ENCODE measurements around the gene ADAMTSL5. TPM values are rescaled to one million over a fixed set of nuclear protein-coding genes. Genes with fewer than 3 reads are reported as not detected.
"Not testable (repeated sequence)": the region's sequence is repeated elsewhere in the genome, so short reads cannot be mapped to it uniquely, and the experiment has no call there.

ADAMTSL5 gene
- total RNA-seq, 1 donor from 2014 or later = 0.83 TPM

DNA sequence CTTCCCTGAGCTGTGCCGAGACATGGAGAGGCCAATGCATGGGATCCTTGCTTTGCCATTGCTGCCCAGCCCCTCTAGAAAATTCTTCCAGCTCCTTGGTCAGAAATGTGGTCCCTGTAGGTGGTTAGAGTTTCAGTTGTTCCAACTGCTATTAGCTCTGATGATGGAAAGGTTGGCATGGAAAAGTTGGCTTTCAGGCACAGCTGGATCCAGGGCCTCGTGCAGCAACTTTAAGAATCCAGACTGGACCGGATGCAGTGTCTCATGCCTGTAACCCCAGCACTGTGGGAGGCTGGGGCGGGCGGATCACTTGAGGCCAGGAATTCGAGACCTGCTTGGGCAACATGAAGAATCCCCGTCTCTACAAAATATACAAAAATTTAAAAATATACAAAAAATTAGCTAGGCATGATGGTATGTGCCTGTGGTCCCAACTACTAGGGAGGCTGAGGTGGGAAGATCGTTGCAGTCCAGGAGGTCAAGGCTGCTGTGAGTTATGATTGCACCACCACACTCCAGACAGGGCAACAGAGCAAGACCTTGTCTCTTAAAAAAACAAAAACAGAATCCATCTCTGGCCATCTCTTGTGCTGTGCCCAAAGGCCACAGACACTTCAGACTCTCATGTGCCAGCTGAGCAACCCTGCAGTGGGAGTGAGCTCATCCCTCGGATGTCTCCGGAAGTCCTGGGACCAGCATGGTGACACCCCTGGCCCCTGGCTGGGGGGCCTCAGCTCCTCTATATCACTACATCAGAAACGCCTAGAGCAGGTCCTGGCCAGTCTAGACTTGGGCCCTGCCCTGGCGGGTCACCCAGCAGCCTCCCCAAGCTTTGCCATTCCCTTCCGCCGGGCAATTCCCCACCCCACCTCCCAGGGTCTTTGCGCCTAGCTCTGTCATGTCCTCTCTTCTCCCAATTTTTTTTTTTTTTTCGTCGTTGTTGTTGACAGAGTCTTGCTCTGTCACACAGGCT, 38.5 kb upstream of the ADAMTSL5 start:
- Mint-ChIP-seq H3K36me3 (ENCODE audit: unreplicated experiment) (no peaks in the 10 kb centered on the region), H3K9me3 (ENCODE audit: unreplicated experiment) (peaks cover 8% of the 10 kb centered on the region), H3K4me3 (ENCODE audit: unreplicated experiment) (no peak overlapping the region), H3K4me1 (ENCODE audit: low read depth, unreplicated experiment) (no peaks in the 10 kb centered on the region), H3K27ac (ENCODE audit: unreplicated experiment) (no peak overlapping the region), H3K27me3 (ENCODE audit: unreplicated experiment) (peaks cover 2% of the 10 kb centered on the region)
- TF ChIP-seq, protein P1, sequence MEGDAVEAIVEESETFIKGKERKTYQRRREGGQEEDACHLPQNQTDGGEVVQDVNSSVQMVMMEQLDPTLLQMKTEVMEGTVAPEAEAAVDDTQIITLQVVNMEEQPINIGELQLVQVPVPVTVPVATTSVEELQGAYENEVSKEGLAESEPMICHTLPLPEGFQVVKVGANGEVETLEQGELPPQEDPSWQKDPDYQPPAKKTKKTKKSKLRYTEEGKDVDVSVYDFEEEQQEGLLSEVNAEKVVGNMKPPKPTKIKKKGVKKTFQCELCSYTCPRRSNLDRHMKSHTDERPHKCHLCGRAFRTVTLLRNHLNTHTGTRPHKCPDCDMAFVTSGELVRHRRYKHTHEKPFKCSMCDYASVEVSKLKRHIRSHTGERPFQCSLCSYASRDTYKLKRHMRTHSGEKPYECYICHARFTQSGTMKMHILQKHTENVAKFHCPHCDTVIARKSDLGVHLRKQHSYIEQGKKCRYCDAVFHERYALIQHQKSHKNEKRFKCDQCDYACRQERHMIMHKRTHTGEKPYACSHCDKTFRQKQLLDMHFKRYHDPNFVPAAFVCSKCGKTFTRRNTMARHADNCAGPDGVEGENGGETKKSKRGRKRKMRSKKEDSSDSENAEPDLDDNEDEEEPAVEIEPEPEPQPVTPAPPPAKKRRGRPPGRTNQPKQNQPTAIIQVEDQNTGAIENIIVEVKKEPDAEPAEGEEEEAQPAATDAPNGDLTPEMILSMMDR (IDR thresholded peaks at IDR 0.05; ENCODE audit: partially characterized antibody, unreplicated experiment) = no peak
- DNase-seq = no peak

DNA sequence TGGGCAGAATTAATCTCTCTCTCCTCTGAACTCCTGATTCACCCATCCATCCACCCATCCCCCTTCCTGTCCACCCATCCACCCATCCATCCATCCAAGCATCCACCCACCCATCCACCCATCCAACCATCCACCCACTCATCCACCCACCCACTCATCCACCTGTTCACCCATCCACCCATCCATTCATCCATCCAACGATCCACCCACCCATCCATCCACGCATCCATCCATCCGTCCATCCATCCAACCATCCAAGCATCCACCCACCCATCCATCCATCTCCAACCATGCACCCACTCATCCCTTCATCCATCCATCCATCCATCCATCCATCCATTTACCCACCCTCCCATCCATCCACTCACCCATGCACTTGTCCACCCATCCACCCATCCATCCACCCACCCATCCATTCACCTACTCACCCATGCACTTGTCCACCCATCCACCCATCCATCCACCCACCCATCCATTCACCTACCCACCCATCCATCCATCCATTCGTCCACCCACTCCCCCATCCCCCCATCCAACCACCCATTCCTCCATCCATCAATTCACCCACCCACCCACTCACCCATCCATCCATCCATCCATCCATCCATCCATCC, 36.6 kb upstream of the ADAMTSL5 start:
- TF ChIP-seq, protein P1 (IDR thresholded peaks at IDR 0.05; ENCODE audit: partially characterized antibody, unreplicated experiment) = no peak

DNA sequence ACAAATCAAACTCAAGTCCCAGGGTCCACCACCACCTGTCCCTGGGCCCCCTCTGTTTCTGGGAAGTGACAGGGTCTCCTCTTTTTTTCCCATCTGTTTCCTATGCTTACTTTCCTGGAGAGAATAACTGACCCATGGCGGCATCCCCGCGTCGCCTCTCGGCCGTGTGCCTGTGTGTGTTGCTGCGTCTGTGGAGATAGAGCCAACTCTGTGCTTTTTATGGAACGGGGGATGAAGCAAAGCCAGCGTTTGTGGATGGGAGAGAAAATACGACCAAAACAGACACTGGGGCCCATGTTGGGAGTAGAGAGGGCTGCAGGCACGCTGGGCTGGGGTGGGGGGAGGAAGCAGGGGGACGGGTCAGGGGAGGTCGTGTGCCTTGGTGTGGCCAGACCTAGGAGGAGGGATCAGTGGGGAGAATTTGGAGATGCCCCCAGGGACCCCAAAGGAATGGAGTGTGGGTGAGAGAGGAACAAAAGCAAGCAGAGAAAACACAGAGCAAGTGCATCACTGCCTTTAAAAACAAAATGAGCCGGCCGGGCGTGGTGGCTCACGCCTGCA, 27.6 kb upstream of the ADAMTSL5 start:
- TF ChIP-seq, protein P1 (IDR thresholded peaks at IDR 0.05; ENCODE audit: partially characterized antibody, unreplicated experiment) = no peak
- Mint-ChIP-seq H3K9me3 (ENCODE audit: unreplicated experiment) (no peaks in the 10 kb centered on the region), H3K4me1 (ENCODE audit: low read depth, unreplicated experiment) (peaks cover 2% of the 10 kb centered on the region), H3K27ac (ENCODE audit: unreplicated experiment) (no peak overlapping the region), H3K4me3 (ENCODE audit: unreplicated experiment) (no peak overlapping the region), H3K27me3 (ENCODE audit: unreplicated experiment) (peaks cover 2% of the 10 kb centered on the region), H3K36me3 (ENCODE audit: unreplicated experiment) (no peaks in the 10 kb centered on the region)
- DNase-seq = no peak

More for the DNA sequence above, 36.6 kb upstream of the ADAMTSL5 start:
- peaks cover 2% of the 10 kb centered on the region for H3K27me3 Mint-ChIP-seq (ENCODE audit: unreplicated experiment)
- no peak overlapping the region for H3K27ac Mint-ChIP-seq (ENCODE audit: unreplicated experiment)
- no peaks in the 10 kb centered on the region for H3K36me3 Mint-ChIP-seq (ENCODE audit: unreplicated experiment)
- no peak for DNase-seq
- H3K4me3 Mint-ChIP-seq (ENCODE audit: unreplicated experiment) = no peak overlapping the region
- no peaks in the 10 kb centered on the region for H3K4me1 Mint-ChIP-seq (ENCODE audit: low read depth, unreplicated experiment)
- H3K9me3 Mint-ChIP-seq (ENCODE audit: unreplicated experiment) = peaks cover 6% of the 10 kb centered on the region

DNA sequence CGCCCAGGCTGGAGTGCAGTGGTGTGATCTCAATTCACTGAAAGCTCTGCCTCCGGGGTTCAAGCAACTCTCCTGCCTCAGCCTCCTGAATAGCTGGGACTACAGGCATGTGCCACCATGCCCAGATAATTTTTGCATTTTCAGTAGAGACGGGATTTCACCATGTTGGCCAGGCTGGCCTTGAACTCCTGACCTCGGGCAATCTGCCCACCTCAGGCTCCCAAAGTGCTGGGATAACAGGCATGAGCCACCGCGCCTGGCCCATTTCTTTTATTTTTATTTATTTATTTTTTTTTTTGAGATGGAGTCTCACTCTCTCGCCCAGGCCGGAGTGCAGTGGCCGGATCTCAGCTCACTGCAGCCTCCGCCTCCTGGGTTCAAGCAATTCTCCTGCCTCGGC, 26.9 kb upstream of the ADAMTSL5 start:
- H3K9me3 Mint-ChIP-seq (ENCODE audit: unreplicated experiment); H3K4me1 Mint-ChIP-seq (ENCODE audit: low read depth, unreplicated experiment); H3K27ac Mint-ChIP-seq (ENCODE audit: unreplicated experiment); H3K36me3 Mint-ChIP-seq (ENCODE audit: unreplicated experiment); H3K27me3 Mint-ChIP-seq (ENCODE audit: unreplicated experiment); H3K4me3 Mint-ChIP-seq (ENCODE audit: unreplicated experiment); DNase-seq: not testable (repeated sequence)

DNA sequence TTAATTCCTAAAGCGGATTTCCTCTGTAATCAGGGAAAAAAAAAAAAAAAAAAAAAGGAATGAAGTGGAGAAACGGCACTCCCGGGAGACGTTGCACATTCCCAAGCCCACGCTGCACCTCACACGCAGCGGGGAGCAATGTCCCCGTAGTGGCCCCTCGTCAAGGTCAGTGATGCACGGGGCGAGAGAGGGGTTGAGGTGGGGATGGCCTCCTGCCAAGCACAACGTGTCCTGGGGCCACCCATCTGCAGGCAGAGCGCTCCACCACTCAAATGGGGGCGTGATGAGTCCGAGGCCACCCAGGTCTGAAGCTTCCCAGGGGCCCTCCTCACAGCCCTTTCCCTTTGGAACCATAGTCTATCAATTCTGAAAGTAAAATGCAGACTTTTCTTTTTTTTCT, 26.2 kb upstream of the ADAMTSL5 start:
- Mint-ChIP-seq H3K4me3 (ENCODE audit: unreplicated experiment) (no peak overlapping the region), H3K27me3 (ENCODE audit: unreplicated experiment) (peaks cover 2% of the 10 kb centered on the region)

DNA sequence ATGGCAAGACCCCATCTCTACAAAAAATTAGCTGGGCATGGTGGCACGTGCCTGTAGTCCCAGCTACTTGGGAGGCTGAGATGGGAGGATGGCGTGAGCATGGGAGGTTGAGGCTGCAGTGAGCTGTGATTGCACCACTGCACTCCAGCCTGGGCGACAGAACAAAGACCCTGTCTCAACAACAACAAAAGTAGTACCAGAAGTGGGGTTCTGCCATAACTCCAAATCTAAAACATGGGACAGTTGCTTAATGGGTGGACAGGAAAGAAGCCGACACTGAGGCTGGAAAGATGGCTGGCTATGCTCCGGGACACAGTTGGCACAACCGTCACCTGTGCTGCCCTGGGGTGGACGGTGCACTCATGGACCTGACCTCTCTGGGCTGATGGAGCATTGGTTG, 22.9 kb upstream of the ADAMTSL5 start:
- not testable (repeated sequence) for H3K36me3 Mint-ChIP-seq (ENCODE audit: unreplicated experiment); H3K27me3 Mint-ChIP-seq (ENCODE audit: unreplicated experiment); DNase-seq; H3K27ac Mint-ChIP-seq (ENCODE audit: unreplicated experiment); H3K4me1 Mint-ChIP-seq (ENCODE audit: low read depth, unreplicated experiment); H3K4me3 Mint-ChIP-seq (ENCODE audit: unreplicated experiment); H3K9me3 Mint-ChIP-seq (ENCODE audit: unreplicated experiment)

More for the DNA sequence above, 26.2 kb upstream of the ADAMTSL5 start:
- TF ChIP-seq, protein P1 (IDR thresholded peaks at IDR 0.05; ENCODE audit: partially characterized antibody, unreplicated experiment) = no peak
- no peaks in the 10 kb centered on the region for H3K9me3 Mint-ChIP-seq (ENCODE audit: unreplicated experiment)
- no peak for DNase-seq
- H3K4me1 Mint-ChIP-seq (ENCODE audit: low read depth, unreplicated experiment) = peaks cover 2% of the 10 kb centered on the region
- H3K36me3 Mint-ChIP-seq (ENCODE audit: unreplicated experiment) = no peaks in the 10 kb centered on the region
- no peak overlapping the region for H3K27ac Mint-ChIP-seq (ENCODE audit: unreplicated experiment)

All from glutamatergic neuron (in vitro differentiated cells).